ENCODE results near the gene FUOM. TPM values are rescaled to one million over a fixed set of nuclear protein-coding genes. Genes with fewer than 3 reads are reported as not detected.
A peak's percentile ranks its signal among the peaks of the same experiment; 100 is the strongest.
"Not testable (repeated sequence)": the region's sequence is repeated elsewhere in the genome, so short reads cannot be mapped to it uniquely, and the experiment has no call there.

FUOM gene
- total and polyA plus RNA-seq, 10 of the 15 experiments (the other 5 are each of a cell fraction or from before 2014, with no cell fraction given) = 1.8 to 41.7 (median 25.6) TPM

DNA sequence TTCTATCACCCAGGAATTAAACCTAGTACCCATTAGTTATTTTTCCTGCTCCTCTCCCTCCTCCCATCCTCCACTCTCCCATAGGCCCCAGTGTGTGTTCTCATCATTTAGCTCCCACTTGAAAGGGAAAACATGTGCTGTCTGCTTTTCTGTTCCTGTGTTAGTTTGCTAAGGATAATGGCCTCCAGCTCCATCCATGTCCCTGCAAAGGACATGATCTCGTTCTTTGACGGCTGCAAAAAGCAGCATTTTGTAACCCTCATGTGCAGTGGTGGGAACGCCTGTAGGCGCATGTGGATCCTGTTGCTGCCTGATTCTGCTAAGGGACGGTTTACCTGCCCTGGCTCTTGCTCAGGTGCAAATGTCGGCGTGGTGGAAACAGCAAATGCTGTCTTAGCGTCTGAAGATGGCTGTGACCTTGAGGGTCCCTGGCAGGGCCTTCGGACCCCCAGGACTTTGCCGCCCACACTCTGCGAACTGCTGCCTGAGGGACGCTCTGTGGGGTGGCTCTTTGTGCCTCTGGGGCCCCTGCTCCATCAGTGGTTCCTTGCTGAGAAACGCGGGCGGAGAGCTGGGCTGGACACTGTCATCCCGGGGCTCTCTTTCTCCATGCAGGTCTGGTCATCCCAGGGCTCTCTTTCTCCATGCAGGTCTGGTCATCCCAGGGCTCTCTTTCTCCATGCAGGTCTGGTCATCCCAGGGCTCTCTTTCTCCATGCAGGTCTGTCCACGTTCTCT is 30.6 kb upstream of the FUOM start (continued):
- TF ChIP-seq HDAC6 (IDR thresholded peaks at IDR 0.05; ENCODE audit: unreplicated experiment) (no peak), RAD51 (IDR thresholded peaks at IDR 0.05) (no peak), MEF2B (IDR thresholded peaks at IDR 0.05; ENCODE audit: partially characterized antibody, poor library complexity, severe bottlenecking) (peak; percentile 10), STAT3 (IDR thresholded peaks at IDR 0.05; ENCODE audit: low read depth, low read length) (no peak)

DNA sequence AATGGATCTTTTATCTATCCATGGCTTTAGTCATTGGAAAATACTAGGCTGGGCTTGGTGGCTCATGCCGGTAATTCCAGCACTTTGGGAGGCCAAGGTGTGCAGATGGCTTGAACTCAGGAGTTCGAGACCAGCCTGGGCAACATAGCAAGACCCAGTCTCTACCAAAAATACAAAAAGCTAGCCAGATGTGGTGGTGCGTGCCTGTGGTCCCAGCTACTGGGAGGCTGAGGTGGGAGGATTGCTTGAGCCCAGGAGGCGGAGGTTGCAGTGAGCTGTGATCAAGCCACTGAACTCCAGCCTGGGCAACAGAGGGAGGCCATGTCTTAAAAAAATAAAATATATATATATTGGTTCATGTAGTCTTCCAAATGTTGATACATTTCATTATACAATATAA is 29.1 kb upstream of the FUOM start:
- in situ Hi-C loops (cut with MboI); H3K9me3 ChIP-seq (replicated peaks; ENCODE audit: control insufficient read depth, insufficient read depth, low read length); H3K27ac ChIP-seq (ENCODE audit: control insufficient read depth, insufficient read depth); H3K36me3 ChIP-seq (ENCODE audit: control insufficient read depth in 2 of 2, insufficient read depth in 2 of 2, low read length in 1 of 2); H2AFZ ChIP-seq (ENCODE audit: control insufficient read depth, low read depth, low read length); BruUV-seq (replicated peaks); ATAC-seq; H3K27me3 ChIP-seq (replicated peaks in 1 of 2; ENCODE audit: control insufficient read depth in 2 of 2, insufficient read depth in 2 of 2, low read length in 1 of 2); H4K20me1 ChIP-seq (ENCODE audit: control insufficient read depth, insufficient read depth); H3K4me2 ChIP-seq (ENCODE audit: control insufficient read depth, insufficient read depth); H3K9ac ChIP-seq (ENCODE audit: control insufficient read depth, insufficient read depth, low read length); H3K4me3 ChIP-seq; intact Hi-C loops (cut with micrococcal nuclease; ENCODE audit: unreplicated experiment); DNase-seq (ENCODE audit: low read depth, low spot score); FAIRE-seq; H3K79me2 ChIP-seq (ENCODE audit: control insufficient read depth, insufficient read depth, low read length): not testable (repeated sequence)
- RAD21 ChIA-PET (ENCODE audit: unreplicated experiment) = interaction anchor here (1.3 to 1.5 kb wide), 2 partner anchors 7 to 14 kb away, joined by 3 to 7 read pairs; partner anchors contain the start of gene PAOX
- POLR2A ChIA-PET = interaction anchor here (0.6 to 4.5 kb wide), 5 partner anchors 9 to 32 kb away, joined by 3 to 31 read pairs (median 4); partner anchors contain the start of gene PAOX
- H3K4me1 ChIP-seq (ENCODE audit: control insufficient read depth, insufficient read depth, low read length) = peaks cover 18% of the 10 kb centered on the region
- SMC1A ChIA-PET (ENCODE audit: uncharacterized antibody, unreplicated experiment) = interaction anchor here (1.5 to 2.0 kb wide), 3 partner anchors 10 to 57 kb away, joined by 3 to 6 read pairs (median 4); no protein-coding TSS in a partner anchor
- WGBS (ENCODE audit: insufficient coverage, insufficient replicate concordance, low lambda C conversion rate, missing lambda C conversion rate) = 100% methylated on average over 4 of the region's 4 CpGs
- CTCF ChIA-PET = interaction anchor here (1.0 kb wide), 1 partner anchor 57 kb away, joined by 6 read pairs; no protein-coding TSS in a partner anchor

DNA sequence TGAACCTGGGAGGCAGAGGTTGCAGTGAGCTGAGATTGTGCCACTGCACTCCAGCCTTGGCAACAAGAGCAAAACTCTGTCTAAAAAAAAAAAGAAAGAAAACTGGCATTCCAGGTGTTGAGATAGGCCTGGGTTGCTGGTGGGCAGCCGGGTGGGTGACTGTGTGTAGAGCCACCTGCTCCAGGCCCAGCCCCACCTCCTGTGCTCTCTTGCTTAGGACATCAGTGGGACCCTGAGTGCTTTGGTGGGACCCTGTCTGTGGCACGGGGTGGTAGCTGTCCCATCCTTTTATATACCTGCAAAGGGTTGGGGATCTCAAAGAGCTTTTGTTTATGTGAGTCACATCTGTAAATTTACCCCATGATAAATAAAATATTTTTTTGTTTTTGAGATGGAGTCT is 27.4 kb upstream of the FUOM start:
- H3K4me2 ChIP-seq (ENCODE audit: control insufficient read depth, insufficient read depth) = no peak overlapping the region
- ChIA-PET RAD21 (ENCODE audit: unreplicated experiment) (no interaction called here), POLR2A (interaction anchor here (0.7 kb wide), 1 partner anchor 110 kb away, joined by 4 read pairs; no protein-coding TSS in a partner anchor), SMC1A (ENCODE audit: uncharacterized antibody, unreplicated experiment) (no interaction called here), CTCF (no interaction called here)
- no peaks in the 10 kb centered on the region for H3K27me3 ChIP-seq (replicated peaks in 1 of 2; ENCODE audit: control insufficient read depth in 2 of 2, insufficient read depth in 2 of 2, low read length in 1 of 2)
- no peak overlapping the region for H3K27ac ChIP-seq (ENCODE audit: control insufficient read depth, insufficient read depth)
- TF ChIP-seq, protein P1, sequence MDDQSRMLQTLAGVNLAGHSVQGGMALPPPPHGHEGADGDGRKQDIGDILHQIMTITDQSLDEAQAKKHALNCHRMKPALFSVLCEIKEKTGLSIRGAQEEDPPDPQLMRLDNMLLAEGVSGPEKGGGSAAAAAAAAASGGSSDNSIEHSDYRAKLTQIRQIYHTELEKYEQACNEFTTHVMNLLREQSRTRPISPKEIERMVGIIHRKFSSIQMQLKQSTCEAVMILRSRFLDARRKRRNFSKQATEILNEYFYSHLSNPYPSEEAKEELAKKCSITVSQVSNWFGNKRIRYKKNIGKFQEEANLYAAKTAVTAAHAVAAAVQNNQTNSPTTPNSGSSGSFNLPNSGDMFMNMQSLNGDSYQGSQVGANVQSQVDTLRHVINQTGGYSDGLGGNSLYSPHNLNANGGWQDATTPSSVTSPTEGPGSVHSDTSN (IDR thresholded peaks at IDR 0.05; ENCODE audit: insufficient replicate concordance, low read depth, low read length) = no peak
- no peak for TF ChIP-seq RUNX3 (IDR thresholded peaks at IDR 0.05; ENCODE audit: low read length)
- no peaks in the 10 kb centered on the region for H3K36me3 ChIP-seq (ENCODE audit: control insufficient read depth in 2 of 2, insufficient read depth in 2 of 2, low read length in 1 of 2)
- 87% methylated on average over 2 of the region's 2 CpGs for WGBS (ENCODE audit: insufficient coverage, insufficient replicate concordance, low lambda C conversion rate, missing lambda C conversion rate)
- in situ Hi-C loops (cut with MboI) = no loop called here
- H4K20me1 ChIP-seq (ENCODE audit: control insufficient read depth, insufficient read depth) = no peaks in the 10 kb centered on the region
- no peak overlapping the region for H3K9ac ChIP-seq (ENCODE audit: control insufficient read depth, insufficient read depth, low read length)
- H3K9me3 ChIP-seq (replicated peaks; ENCODE audit: control insufficient read depth, insufficient read depth, low read length) = no peaks in the 10 kb centered on the region
- ATAC-seq = no peak
- BruUV-seq (replicated peaks) = no TSS peak
- peaks cover 3% of the 10 kb centered on the region for H3K79me2 ChIP-seq (ENCODE audit: control insufficient read depth, insufficient read depth, low read length)
- peaks cover 9% of the 10 kb centered on the region for H3K4me1 ChIP-seq (ENCODE audit: control insufficient read depth, insufficient read depth, low read length)
- intact Hi-C loops (cut with micrococcal nuclease; ENCODE audit: unreplicated experiment) = no loop called here
- no peak overlapping the region for H2AFZ ChIP-seq (ENCODE audit: control insufficient read depth, low read depth, low read length)
- H3K4me3 ChIP-seq = no peak overlapping the region
- no peak for DNase-seq (ENCODE audit: low read depth, low spot score)
- FAIRE-seq = no peak
